NCI-H82 treated with DMSO at 0.1 percent for 48 hours (cell line): Measurements from ENCODE around the gene KRTAP1-5.
"Not testable (repeated sequence)": the region's sequence is repeated elsewhere in the genome, so short reads cannot be mapped to it uniquely, and the experiment has no call there.

ENCODE experiments used
- DNase-seq: peaks from one replicate; lab custom pipeline; 2025; ENCODE audit not compliant: unreplicated experiment; lab: John Stamatoyannopoulos, UW

Gene KRTAP1-5

GRCh38 chr17:41009301-41009760 is 17.7 kb downstream of the KRTAP1-5 start:
- DNase-seq = no peak

- no peak for DNase-seq
These were observed 18.2 kb downstream of the KRTAP1-5 start, which contains the start of gene KRTAP3-1 for GRCh38 chr17:41008811-41009210. Gene KRTAP3-1, minus strand, starts transcription at chr17:41009128. Its CDS starts 54 bp downstream, at chr17:41009074.

GRCh38 chr17:41004397-41004796 is 22.6 kb downstream of the KRTAP1-5 start:
- no peak for DNase-seq

- DNase-seq = no peak
These were observed 23.1 kb downstream of the KRTAP1-5 start for GRCh38 chr17:41003926-41004325.

GRCh38 chr17:41002814-41003213 is 24.2 kb downstream of the KRTAP1-5 start:
- no peak for DNase-seq

- DNase-seq = no peak
These were observed 25.2 kb downstream of the KRTAP1-5 start for GRCh38 chr17:41001795-41002194.

GRCh38 chr17:40999563-40999962 is 27.4 kb downstream of the KRTAP1-5 start, which contains the start of gene KRTAP3-2:
Gene KRTAP3-2, minus strand, starts transcription at chr17:40999906. Its CDS starts 53 bp downstream, at chr17:40999853.
- not testable (repeated sequence) for DNase-seq

- no peak for DNase-seq
These were observed 29.6 kb downstream of the KRTAP1-5 start for GRCh38 chr17:40997361-40997760.

- DNase-seq = no peak
These were observed 30.2 kb downstream of the KRTAP1-5 start for GRCh38 chr17:40996829-40997228.

GRCh38 chr17:40995116-40995515 is 31.9 kb downstream of the KRTAP1-5 start:
- DNase-seq = no peak

- DNase-seq = no peak
These were observed 33.2 kb downstream of the KRTAP1-5 start, which contains the start of gene KRTAP3-3 for GRCh38 chr17:40993839-40994238. Gene KRTAP3-3, minus strand, starts transcription at chr17:40994164. Its CDS starts 67 bp downstream, at chr17:40994097.

- no peak for DNase-seq
These were observed 33.9 kb downstream of the KRTAP1-5 start for GRCh38 chr17:40993084-40993483.

GRCh38 chr17:40992666-40993065 is 34.3 kb downstream of the KRTAP1-5 start:
- no peak for DNase-seq

GRCh38 chr17:40986920-40987319 is 40.1 kb downstream of the KRTAP1-5 start:
- DNase-seq = no peak

GRCh38 chr17:40984226-40984625 is 42.8 kb downstream of the KRTAP1-5 start, which contains the start of gene KRT40:
Gene KRT40, minus strand, starts transcription at chr17:40984326. Its CDS starts 53 bp downstream, at chr17:40984273.
- DNase-seq = no peak

- no peak for DNase-seq
These were observed 45.9 kb downstream of the KRTAP1-5 start for GRCh38 chr17:40981115-40981514.

- no peak for DNase-seq
These were observed 46.4 kb downstream of the KRTAP1-5 start for GRCh38 chr17:40980596-40980995.

- DNase-seq = no peak
These were observed 46.9 kb downstream of the KRTAP1-5 start for GRCh38 chr17:40980117-40980516.

GRCh38 chr17:40978575-40979151 is 48.3 kb downstream of the KRTAP1-5 start:
- no peak for DNase-seq
